Stimulated activated CD8-positive, alpha-beta memory T cell treated with anti-CD3 and anti-CD28 coated beads, Interleukin-2, amount 100 ng/mL, for 48 hours (primary cell): ENCODE measurements around the gene LNPEP.

Experiments used
- DNase-seq, 2 donors: peaks; one replicate each; pipeline ENCODE4 v3.0.0-alpha.2; 2020; ENCODE audit warnings: low read depth in 2 of 2

Gene LNPEP

GRCh38 chr5:97000391-97000790, 64.5 kb downstream of the LNPEP start:
- no peak for DNase-seq

DNA sequence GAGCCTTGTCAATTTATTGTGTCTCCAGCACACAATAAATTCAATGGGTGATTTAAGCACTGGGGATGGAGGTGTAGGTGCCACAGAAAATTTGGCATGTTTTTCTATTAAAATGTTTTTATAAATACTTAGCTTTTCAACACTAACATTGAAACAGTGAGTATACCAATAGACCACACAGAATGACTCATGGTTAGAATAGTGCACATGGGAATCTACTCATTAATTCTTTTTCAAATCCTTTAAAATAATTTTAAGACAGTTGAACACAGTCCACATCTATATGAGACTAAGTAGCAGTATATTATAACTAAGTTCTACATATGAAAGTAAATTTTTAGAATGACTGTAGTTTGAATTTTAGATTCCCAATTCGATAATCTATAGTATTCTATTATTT, 67.1 kb downstream of the LNPEP start:
- no peak for DNase-seq

DNA sequence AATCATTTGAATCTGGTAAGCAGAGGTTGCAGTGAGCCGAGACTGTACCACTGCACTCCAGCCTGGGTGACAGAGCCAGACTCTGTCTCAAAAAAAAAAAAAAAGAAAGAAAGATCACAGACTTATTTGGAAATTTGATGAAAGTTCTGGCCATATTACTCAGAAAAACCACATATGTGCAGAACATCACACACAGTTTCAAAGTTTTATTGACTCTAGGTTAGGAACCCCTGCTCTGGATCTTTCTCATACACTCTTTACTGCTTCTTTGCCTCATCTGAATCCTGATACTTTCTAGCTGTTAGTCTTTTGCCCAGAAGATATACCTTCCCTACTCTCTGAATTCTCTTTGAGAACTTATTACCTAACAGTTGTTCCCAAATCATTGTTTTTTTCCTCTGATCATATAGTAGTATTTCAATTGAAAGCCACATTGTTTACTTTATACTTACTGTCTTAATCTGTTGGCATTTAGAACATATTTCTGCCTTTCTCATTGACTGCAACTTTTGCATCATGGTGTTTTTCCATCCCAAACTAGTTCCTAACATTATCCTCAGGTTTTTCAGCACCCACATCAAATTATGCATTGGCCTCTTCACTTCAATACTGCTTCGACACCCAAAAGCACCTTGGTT, 68.7 kb downstream of the LNPEP start:
- DNase-seq = no peak

- no peak for DNase-seq
Measured at GRCh38 chr5:97006454-97007060, 70.7 kb downstream of the LNPEP start.

DNA sequence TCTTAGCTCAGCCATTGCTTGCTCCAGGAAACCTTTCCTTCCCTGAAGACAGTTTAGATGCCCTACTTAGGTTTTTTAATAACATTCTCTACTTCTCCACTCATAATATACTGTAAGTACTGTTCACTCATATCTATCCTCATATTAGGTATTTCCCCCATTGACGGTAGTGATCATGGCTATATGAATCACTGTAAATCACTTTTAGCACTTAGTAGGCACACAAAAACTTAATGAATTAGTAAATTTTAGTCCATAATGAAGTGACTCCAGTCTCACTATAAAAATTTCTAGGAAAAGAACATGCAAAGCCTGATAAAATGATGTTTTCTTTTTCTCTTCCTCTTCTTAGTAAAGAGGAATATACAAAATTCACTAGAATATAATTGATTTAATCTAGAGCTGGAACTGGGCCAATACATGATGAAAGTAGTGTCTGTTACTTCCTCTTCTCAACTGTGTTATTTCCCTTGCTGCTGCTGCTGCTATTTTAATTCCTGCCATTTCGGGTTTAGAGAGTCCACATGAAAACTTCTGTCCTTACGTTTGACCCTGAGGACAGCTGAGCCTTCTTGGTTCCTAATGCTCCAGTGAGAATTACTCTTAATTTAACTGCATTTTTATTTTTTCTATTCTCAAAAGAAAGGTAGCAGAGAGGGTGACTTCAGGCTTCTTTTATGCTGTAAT, 73.5 kb downstream of the LNPEP start:
- no peak for DNase-seq

DNA sequence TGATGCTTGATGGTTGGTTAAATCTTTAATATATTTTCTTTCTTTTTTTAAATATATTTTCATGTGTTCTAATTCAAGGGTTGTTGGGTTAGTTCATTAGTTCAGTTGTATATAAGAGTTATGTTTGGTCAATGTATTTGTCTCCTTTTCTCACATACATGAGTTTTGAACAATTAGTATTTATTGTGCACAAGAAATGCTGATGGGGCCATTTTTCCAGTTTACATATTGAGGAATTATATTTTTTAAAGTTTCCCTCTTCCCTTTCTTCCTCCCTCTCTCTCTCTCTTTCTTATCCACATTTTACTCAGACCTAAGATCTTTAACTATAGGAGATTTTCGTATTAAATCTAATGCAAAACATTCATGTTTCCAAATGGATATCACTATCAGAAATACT, 74.0 kb downstream of the LNPEP start:
- DNase-seq = no peak

GRCh38 chr5:97010606-97011005, 74.7 kb downstream of the LNPEP start:
- DNase-seq = no peak

GRCh38 chr5:97011567-97011966, 75.7 kb downstream of the LNPEP start:
- DNase-seq = no peak

- no peak for DNase-seq
Measured at GRCh38 chr5:97019435-97020117, 83.7 kb downstream of the LNPEP start.

GRCh38 chr5:97021416-97021815, 85.5 kb downstream of the LNPEP start:
- DNase-seq = no peak

DNA sequence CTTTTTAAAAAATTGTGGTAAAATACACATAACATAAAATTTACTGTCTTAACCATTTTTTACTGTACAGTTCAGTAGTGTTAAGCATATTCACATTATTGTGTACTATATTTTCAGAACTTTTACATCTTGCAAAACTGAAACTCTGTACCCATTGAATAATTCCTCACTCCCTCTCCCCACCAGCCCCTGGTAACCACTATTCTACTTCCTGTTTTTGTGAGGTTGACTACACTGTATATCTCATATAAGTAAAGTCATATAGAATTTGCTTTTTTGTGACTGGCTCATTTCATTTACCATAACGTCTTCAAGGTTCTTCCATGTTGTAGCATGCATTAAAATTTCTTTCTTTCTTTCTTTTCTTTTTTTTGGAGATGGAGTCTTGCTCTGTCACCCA, 87.0 kb downstream of the LNPEP start:
- DNase-seq = no peak

GRCh38 chr5:97026721-97027120, 90.8 kb downstream of the LNPEP start:
- no peak for DNase-seq

GRCh38 chr5:97037819-97038218, 101.9 kb downstream of the LNPEP start:
- no peak for DNase-seq

GRCh38 chr5:97041239-97041638, 105.4 kb downstream of the LNPEP start:
- no peak for DNase-seq

DNA sequence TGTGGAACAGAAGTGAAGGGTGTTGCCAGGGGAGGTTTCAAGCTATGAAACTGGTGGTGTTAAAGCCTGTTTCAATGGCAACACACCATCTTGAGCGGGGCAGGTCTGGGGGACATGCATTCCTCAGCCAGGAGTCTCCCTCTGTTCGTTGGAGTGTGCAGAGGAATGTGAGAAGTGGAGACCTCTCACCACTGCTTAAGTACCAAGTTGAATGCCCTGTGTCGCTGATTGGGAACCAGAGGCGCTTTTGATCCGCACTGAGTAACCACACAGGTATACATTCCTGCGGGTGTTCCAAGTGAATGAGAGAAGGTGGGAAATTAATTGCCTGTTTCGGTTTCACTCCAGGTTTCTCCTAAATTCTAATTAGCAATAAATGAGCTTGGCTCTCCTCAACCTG, 107.1 kb downstream of the LNPEP start:
- DNase-seq = no peak

- no peak for DNase-seq
Measured at GRCh38 chr5:97043511-97043910, 107.6 kb downstream of the LNPEP start.

DNA sequence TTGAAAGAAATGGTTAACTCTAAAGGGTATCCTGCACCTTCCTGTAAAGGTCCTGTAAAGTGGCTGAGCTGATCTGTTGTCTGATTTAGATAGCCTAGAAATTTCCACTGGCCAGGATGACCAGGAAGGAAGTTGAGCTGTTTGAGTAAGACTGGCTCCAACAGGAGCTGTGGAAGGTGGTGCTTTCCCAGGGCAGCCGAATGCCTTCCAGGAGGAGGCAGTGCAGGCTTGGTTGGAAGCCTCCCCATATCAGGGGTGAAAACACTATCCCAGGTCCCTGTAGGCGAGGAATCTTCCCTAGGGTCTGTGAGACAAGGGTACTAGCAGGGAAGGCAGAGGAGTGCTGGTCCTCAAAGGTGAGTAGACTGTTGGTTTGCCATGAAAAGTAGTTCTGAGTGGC, 108.2 kb downstream of the LNPEP start:
- DNase-seq = no peak

- no peak for DNase-seq
Measured at GRCh38 chr5:97046270-97046982, 110.5 kb downstream of the LNPEP start.

GRCh38 chr5:97047076-97047475, 111.2 kb downstream of the LNPEP start:
- DNase-seq = no peak

- DNase-seq = no peak
Measured at GRCh38 chr5:97049175-97049574, 113.3 kb downstream of the LNPEP start.

DNA sequence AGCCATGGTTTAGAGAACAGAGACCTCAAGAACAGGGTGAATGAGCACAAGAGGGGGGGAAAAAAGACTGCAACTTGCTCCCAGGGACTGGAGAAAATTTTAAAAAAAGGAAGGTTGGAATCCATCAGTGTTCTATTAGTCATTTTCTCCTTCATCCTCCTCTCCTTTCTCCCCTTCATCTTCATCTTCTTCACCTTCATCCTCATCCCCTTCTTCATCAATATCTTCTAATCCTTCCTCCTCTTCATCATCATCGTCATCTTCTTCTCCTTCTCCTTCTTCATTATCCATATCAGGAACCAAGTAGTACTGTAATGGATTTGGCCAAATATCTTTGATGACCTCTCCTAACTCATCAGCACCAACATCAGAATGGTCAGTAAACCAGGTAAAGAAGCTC, 120.4 kb downstream of the LNPEP start:
- DNase-seq = no peak

DNA sequence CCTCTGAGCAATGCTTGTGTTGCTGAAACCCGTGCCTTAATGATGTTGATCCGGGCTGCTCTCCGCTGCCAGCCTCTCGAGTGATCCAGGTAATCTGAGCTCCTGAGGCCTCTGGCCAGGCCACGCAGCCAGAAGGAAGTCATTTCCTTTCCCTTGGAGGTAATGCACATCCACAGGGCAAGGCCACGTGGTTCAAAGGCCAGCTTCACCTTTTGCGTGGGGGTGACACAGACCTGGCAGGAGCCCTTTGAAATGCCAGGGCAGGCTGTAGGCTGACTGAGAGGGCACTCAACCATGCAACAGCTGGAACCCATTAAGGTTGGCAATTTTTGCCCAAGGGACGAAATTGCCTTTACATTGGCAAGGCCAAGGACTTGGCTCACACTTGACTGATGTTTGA, 126.2 kb downstream of the LNPEP start:
- no peak for DNase-seq
